Peyer's patch (tissue), 4 donors: ENCODE data around the gene FTSJ3.

Experiments
- CTCF ChIP-seq, 6 experiments: fragments of 450-650 bp in 4 of 6; fragments of 200-600 bp in 2 of 6; sonication (generic) in 1 of 6; IDR thresholded peaks; one replicate each; pipeline ENCODE4 v1.5.1; 2017 to 2019; ENCODE audit warnings: antibody characterized with exemption in 6 of 6, mild to moderate bottlenecking in 3 of 6, moderate library complexity in 1 of 6
- POLR2A ChIP-seq, 2 donors: fragments of 450-650 bp; IDR thresholded peaks; one replicate each; pipeline ENCODE4 v1.5.1; 2017; ENCODE audit warnings: antibody characterized with exemption in 2 of 2, mild to moderate bottlenecking in 2 of 2, moderate library complexity in 2 of 2

GRCh38 chr17:63830278-63830677, 2.8 kb upstream of the FTSJ3 start:
- no peak for TF ChIP-seq CTCF (IDR thresholded peaks at IDR 0.05)
- TF ChIP-seq POLR2A (IDR thresholded peaks at IDR 0.05) = no peak
